NCI-H345 treated with DMSO at 0.1 percent for 48 hours (cell line): Measurements from ENCODE around the gene DOCK1.

Experiments used
- DNase-seq: peaks from one replicate; lab custom pipeline; 2025; ENCODE audit not compliant: unreplicated experiment; lab: John Stamatoyannopoulos, UW

Gene DOCK1

DNA sequence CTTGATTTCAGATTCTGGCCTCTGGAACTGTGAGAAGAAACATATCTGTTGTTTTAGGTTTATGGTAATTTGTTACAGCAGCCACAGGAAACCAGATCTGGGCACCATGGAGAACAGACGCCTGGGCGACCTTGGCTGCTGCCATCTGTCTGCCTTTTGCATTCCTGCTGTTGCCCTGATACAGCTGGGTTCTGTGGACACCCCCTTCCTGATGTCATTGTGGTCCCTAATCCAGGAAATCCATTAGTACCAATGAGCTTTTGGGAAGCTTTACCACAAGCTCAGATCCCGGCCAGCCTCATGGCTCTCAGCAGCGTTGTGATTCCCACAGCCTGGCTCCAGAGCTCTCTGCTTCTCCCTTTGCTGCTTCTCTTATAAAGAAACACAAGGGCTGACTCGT is 469.7 kb downstream of the DOCK1 start:
- no peak for DNase-seq

DNA sequence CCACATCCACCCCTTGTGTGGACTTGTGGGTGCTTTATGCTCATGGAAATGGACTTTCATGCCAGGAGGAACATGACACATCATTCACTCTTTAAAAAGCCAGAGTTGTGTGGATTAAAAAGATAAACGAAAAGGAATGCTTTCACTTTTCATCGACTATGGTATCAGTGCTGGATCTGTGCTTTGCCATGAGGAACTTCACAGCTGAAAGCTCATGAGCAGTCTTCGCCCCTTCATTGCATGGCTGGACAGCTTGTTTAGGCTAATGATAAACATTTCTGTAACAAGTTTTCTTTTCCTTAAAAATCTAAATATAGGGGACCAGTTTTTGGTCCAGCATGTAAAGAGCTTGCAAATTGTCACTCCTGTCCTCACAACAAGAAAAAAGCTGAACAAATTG is 470.2 kb downstream of the DOCK1 start:
- no peak for DNase-seq

DNA sequence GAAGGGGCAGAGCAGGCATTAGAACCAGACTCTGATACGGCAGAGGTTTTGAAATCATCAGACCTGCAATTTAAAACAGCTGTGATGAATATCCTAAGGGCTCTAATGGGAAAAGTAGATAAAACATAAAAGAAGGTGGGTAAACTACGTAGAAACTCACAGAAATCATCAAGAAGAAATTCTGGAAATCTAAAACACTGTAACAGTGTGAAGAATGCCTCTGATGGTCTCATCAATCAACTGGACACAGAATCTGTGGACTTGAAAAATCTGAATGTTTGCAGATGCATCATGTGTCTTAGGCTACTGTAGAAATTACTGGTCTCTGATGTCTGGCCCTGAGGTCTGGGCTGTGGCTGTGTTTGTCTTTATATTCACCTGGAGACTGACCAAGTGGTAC is 470.8 kb downstream of the DOCK1 start:
- DNase-seq, result no peak

DNA sequence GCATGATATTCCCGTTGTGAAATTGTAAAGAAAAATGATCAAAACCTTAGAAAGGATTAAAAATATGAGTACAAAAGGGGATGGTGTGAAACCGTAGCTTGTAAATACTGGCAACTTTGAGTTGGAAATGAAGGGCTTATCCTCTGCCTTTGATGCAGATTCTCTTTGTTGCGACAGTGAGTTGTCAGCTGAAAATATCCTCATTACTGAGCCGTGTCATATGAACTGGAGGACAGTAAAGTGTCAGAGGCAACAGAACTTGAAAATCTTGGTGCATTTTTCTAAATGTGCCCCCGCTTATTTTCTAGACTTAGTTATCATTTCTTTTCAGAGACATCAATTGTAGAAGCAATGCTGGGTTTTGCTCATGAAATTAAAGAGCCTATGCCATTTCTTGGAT is 473.4 kb downstream of the DOCK1 start:
- no peak for DNase-seq

DNA sequence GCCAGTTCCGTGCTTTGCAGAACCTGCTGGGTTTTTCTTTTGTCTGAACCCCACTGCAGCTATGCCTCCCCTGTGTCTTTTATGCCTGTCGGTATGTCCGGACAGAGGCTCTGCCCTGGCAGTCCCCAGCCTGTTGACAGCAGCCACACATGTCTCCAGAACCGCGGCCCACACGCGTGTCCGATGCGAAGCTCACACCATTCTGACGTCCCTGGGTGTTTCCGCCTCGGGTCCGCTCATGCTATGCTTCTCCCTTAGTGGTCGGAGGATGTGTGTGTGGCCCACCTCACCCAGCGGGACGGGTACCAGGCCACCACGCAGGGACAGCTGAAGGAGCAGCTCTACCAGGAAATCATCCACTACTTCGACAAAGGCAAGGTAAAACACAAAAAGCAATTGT is 479.3 kb downstream of the DOCK1 start:
- DNase-seq, result no peak

DNA sequence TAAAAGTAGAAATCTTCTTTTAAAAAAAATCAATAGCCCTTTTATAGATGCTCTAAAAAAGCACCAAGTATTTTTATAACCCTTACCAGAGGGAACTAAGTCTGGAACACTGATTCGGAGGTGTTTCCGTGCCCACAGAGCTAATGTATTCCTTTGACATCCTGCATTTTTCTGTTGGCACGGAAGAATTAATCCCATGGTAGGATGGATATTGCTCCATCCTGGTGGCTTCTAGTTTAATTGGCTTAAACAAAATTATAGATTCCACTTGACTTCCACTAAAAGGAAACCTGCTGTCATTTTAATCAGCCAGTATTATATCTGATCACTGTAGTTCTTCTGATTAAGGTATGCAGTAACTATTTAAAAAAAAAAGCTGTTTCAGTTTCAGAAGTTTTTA is 479.8 kb downstream of the DOCK1 start:
- no peak for DNase-seq

DNA sequence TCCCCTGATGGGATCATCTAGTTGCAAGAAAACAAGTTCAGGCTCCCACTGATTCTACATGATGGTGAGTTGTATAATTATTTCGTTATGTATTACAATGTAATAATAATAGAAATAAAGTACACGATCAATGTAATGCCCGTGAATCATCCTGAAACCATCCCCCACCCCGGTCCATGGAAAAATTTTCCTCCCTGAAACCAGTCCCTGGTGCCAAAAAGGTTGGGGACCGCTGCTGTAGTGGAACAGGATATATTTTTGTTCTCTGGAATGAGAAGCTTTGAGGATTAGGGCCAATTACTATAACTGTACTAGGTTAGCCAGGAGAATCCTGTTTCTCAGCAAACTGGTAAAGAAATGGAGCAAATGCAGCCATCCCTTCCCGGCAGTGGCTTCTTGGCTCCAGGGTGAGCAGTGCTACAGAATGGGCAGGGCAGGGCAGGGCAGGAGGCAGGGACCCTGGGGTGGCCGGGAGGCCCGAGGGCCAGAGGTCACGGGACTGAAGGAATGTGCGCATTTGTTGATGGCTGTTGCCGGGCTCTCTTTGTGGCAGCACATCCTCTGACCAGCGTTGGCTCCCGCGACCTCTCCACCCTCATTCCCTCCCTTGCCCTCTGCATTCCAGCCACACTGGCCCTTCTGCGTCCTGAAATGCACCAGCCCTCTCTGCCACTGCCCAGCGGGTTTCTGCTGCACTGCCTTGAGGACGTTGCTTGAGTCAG is 481.5 kb downstream of the DOCK1 start:
- no peak for DNase-seq

DNA sequence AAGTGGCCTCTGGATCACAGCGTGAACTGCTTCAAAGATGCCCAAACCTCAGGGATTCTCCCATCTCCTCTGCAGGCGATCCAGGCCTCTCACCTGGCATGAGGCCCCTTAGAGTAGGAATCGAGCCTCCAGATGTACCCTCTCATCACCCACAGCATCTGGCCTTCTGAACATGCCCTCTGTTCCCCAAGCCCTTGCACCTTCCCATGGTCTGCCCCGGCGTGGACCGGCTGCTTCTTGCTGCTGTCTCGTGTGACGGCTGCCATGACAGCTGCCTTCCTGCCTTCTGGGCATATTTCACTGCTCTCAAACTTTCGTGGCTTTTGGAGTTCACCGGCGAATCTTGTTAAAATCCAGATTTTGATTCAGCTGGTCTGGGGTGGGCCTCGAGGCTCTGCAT is 486.6 kb downstream of the DOCK1 start:
- no peak for DNase-seq

DNA sequence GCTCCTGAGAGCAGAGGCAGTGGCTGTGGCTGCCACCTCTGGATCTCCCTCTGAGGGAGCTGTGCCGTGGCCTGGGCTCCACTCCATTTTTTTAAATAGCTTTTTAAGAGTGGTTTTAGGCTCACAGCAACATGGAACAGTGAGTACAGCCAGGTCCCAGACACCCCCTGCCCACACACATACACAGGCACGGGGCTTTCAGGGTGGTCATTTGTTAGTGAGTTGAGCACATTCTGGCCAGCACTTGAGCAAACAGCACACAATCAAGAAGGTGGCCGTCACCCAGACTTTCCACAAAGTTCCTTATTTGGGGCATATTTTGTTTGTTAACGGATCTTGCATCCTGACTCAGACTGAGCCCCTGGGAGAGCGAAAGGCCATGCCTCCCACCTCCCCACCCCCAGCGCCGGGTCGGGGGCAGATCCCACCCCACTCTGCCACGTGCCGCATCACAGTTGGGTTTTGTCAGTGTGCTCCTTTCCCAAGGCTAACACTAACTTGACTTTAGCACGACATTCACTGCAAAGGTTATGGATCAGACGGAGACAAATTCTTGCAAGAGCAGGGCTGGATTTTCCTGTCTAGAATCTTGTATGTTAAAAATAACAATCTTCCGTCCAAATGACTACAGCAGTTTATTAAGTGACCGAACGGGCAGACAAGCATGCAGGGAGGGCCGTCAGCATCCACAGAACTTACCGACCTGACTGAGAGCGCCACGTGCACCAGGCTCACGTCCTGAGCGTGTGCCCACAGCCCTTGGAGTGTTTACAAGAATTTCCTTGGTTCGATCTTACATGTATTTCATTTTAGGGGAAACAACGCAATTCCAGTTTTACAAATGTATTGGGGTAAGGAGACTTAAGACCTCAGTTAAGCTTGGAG is 487.4 kb downstream of the DOCK1 start:
- no peak for DNase-seq

DNA sequence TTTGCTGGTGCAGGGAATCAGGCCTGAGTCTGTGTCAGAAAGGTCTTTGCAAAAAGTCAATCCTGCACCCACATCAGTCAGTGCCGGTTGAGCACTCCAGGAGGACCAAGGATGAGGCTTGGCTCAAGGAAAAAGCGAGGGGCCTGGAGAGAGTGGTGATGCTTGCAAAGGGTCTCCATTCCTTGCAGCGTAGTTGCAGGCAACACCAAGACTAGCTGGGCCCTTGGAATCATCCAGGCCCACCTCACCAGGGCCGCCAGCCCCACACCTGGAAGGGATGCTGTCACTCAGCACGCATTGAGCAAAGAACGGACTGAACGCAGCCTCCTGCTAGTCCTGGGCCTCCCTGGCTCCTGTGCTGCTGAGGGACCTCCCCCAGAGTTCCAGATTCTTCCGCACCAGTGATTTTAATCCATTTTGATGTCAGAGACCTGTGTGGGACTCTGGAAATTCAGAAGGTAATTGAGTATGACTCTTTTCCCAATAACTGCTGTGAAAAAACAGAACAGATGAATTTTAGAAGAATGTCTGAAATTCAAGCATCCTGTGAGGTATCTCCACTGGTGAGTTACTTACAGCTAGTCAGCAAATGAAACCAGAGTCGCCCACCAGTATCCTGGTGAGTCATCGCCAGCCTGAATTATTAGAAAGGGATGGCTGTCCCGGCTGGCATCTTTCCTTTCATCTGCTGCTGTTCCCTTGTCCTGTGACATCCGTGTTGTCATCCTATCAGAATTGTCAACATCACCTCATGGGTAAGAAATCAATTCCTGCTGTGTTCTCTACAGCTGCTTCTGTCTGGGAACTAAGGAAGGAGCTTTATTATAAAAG is 493.1 kb downstream of the DOCK1 start:
- DNase-seq, result no peak

DNA sequence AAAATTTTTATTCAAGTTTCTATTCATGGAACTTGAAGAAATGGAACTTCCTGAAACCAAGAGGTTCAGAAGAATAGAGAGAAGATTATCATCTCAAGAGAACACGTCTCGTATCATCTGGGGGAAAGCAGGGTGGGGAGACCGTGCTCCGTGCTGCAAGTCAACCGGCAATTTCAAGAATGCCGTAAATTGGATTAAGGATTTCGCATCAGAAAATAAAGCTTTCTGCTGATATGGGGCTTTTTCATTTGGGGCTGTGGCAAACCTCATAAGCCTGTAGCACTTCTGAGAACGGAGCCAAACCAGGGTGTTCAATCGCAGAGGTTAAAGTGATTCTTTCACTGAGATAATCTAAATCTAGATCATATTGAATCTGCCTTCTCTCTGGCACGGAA is 493.7 kb downstream of the DOCK1 start:
- no peak for DNase-seq

DNA sequence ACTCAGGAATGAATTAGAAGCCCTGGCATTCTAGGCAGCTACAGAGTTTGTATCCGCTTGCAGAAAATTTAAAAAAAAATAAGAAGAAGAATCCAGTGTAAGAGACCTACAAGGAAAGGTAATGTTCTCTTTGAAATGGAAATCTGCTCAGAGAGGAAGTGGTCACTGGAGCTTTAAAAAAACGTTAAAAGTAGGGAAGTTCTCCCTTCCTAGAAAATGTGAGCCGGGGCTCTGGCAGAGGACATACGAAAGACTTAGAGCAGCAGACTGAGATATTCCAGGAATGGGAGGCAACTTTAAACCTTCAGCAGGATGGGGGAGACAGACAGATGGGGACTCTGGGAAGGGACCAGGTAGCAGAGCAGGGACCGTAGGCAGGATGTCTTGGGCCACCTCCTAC is 494.4 kb downstream of the DOCK1 start:
- DNase-seq, result no peak

DNA sequence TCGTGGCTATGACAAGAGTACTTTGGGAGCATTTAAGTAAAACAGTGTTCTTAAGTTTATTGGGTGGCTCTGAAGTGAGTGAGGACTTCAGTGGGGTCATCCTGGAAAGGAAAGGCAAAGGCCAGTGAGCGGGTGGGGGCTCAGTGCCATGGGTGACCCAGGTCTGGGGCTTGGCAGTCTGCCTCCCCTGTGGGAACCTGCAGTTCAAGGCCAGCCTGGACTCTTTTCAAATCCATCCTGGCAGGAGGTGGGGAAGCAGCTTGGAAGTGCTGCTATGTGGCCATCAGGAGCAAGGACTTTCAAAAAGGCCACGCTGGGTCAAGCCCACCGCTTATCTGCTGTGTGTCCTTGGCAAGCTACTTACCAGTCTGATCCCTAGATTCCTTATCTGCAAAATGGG is 495.0 kb downstream of the DOCK1 start:
- DNase-seq, result no peak

DNA sequence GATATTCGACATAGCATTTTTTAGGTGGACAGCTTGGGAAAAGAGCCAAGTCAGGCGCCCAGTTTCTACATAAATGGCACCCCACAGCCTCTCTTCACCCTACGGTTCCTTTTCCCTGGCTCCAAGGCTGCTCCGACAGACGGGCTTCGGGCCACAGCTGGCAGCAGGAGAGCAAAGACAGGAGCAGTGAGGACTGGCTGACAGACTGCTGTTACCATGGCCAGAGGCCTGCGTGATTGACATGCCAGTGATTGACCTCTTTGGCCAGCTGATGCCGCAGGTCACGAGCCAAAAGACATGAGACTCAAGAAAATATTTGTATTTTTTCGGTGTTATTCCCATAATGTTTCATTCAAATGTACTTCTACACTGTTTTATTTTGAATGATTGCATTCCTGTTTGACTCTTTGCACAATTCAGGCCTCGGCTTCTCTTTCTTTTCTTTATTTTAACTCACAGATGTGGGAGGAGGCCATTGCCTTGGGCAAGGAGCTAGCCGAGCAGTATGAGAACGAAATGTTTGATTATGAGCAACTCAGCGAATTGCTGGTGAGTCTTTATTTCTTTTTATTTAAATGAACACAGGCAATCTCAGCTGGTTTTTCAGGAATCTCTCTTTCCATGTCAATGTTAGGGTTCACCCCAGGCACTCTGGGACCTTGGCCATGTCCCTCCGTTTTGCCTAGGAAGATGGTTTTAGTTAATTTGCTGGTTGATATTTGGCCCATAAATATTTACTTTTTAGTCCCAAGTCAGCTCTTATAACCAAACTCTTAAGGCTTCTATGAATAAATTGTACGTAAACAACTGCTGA is 497.6 kb downstream of the DOCK1 start:
- DNase-seq, result no peak

DNA sequence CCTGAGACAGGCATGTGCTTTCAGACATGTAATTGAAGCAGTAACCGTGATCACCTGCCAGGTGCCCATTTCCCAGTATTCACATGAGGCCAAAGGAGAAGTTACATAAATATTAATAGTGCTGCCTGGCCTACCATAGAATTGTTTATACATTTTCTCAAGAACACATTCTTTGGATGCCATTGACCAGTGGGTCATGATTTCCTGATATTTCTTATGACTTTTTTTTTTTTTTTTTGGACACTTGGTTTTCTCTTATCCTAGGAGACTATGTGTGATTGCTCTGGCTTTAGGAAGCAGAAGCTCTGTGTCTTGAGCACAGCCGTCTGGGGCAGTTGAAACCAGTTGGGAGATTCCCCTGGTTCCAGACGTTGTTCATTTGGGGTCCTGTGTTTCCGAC is 500.0 kb downstream of the DOCK1 start:
- DNase-seq, result no peak

DNA sequence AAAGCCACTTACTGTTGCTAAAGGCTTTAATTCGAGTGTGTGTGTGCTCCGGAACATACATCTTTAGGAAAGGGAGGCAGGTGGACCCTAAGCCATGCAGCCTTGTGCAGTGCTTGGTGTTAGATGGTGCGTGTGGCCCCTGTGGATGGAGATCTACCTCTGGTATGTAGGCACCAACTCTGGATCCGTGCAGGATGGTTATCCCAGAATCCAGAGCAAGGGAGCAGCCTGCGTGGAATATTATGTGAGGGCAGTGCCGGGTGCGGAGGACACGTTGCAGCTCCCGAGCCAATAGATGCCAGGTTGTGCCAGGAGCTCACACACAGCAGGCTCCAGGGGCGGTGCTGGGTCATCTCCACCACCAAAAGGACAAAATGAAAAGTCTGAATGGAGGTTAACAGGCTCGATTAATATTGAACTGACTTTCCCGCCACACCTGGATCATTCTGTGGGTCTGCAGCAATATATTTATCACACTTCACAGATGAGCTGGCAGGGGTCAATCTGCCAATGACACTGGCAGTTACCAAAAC is 500.9 kb downstream of the DOCK1 start:
- DNase-seq, result no peak

DNA sequence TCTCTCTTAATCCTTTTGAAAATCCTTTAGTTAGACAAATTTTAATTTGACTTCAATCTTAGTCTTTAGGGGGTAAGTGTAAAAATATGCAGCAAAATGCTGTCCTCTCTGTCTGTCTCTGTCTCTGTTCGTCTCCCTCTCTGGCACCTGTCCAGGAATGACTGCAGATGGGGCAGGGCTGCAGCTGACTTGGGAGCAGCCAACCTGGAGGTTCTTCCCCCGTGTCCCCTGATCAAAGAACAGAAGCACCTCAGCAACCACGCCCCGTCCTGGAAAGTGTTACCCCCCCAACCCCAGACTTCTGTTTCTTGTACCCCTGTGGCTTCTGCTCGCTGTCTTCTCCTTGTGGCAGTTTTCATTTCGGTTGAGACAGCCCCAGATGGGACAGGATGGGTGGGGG is 502.3 kb downstream of the DOCK1 start:
- DNase-seq, result no peak

DNA sequence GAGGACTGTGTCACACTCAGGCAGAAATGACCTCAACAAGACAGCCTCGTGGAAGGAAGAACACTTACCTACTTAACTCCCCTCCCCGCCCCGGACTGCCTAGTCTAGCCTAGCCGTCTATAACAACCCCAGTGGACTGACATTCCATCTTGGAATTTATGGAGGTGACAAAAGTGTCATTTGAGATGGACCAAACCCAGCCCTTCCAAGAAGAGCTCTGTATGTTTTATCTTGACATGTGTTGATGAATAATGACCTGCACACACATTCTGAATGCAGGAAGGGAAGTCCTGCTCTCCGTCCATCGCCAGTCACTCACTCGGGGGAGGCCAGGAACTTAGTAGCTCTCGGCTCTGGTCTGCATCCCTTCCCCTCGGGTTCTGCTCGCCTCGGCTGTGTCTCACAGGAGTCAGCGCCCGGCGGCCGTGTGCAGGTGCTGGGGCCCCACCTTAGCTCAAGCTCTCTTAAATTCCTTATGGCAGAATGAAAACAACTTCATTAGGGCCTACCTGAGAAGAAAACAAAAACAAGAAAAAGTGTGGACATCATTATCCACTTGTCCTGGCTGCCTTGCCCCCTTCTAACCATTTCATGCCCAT is 503.0 kb downstream of the DOCK1 start:
- no peak for DNase-seq

DNA sequence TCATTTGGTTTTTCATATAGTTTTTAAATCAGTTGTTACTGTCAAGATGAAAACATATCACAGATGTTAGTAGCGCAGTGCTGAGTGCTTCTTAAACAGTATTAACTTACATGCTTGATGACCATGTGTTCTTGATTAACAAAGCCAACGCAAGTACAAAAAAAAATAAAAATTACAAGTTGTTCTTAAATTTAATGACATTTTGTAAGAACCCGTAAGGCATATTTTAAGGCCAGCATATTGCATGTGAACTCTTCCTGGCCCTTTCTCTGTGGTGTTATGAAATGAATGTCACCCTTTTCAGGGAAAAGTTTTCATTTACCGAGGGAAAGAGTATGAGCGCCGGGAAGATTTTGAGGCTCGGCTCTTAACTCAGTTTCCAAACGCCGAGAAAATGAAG is 503.5 kb downstream of the DOCK1 start:
- no peak for DNase-seq

DNA sequence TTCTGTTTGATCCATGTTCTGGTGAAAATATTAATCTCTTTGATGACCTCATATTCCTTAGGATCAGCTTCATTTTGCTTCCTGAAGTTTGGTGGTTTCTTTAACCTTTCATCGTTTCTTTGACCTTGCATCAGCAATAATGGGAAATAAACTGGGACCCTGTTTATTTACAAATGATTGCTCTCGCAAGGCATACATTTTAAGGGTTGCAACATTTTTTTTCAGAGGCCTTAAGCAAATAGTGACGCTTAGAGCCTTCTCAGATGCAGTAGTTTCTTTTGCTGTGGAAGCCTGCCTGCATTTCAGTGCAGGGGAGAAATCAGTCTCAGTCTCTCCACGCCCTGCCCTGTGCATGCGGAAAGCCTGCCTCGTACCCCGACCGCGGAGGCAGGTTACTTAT is 504.8 kb downstream of the DOCK1 start:
- DNase-seq, result no peak
